Endothelial cell of umbilical vein (primary cell): Measurements from ENCODE around the gene RAD50. TPM values are rescaled to one million over a fixed set of nuclear protein-coding genes. Genes with fewer than 3 reads are reported as not detected.

Source experiments
- BruUV-seq: library from RNA; stranded (reverse); fragments of 400-500 nt; replicated peaks from 2 replicates; lab custom pipeline; 2021; lab: Mats Ljungman, UMichigan
- CTCF ChIA-PET: fragments of 300-600, 350-600 bp; sonication (Branson Sonifier 250); formaldehyde crosslinking; loops from one replicate; lab custom pipeline; 2021; ENCODE audit warnings: antibody characterized with exemption, inconsistent platforms; lab: Charles Lee
- POLR2A ChIA-PET: fragments of 300-600, 350-600 bp; sonication (Branson Sonifier 250); formaldehyde crosslinking; loops from one replicate; lab custom pipeline; 2021; ENCODE audit warnings: antibody characterized with exemption, inconsistent platforms; lab: Charles Lee
- DNase-seq: peaks from one replicate; pipeline ENCODE4 v3.0.0-alpha.2; 2011; ENCODE audit warnings: low read depth, low spot score
- FAIRE-seq: peaks from 2 replicates; lab custom pipeline; 2011; peaks lifted over from hg19 to GRCh38; lab: Jason Lieb, UNC
- H2AFZ ChIP-seq: 2 replicates; pipeline ENCODE4 v1.6.0; 2012; ENCODE audit warnings: low read depth, low read length, control low read depth, inconsistent platforms
- H3K27ac ChIP-seq: 2 replicates; pipeline ENCODE4 v1.5.1; 2011; ENCODE audit warnings: low read depth, mild to moderate bottlenecking, control low read depth, low read length, moderate library complexity; ENCODE audit not compliant: insufficient read depth
- H3K27me3 ChIP-seq, 2 experiments: 2 replicates each; pipeline versions ENCODE4 v1.6.0 to v1.6.1; 2011; ENCODE audit warnings: low read length in 2 of 2, mixed read lengths in 1 of 2; ENCODE audit not compliant: control insufficient read depth in 2 of 2, insufficient read depth in 2 of 2
- H3K36me3 ChIP-seq, 2 experiments: 2 replicates in 1 of 2; 3 replicates in 1 of 2; pipeline ENCODE4 v1.5.1; 2011; ENCODE audit warnings: low read length in 2 of 2, mild to moderate bottlenecking in 1 of 2, moderate library complexity in 1 of 2; ENCODE audit not compliant: control insufficient read depth in 2 of 2, insufficient read depth in 2 of 2; ENCODE audit errors: extremely low read depth in 1 of 2
- H3K4me1 ChIP-seq: 3 replicates; pipeline ENCODE4 v1.5.1; 2011; ENCODE audit warnings: mild to moderate bottlenecking, low read length; ENCODE audit not compliant: control insufficient read depth, insufficient read depth; ENCODE audit errors: extremely low read depth
- H3K4me2 ChIP-seq: 2 replicates; pipeline ENCODE4 v1.6.1; 2011; ENCODE audit warnings: low read length, control low read depth, mixed read lengths; ENCODE audit not compliant: insufficient read depth
- H3K4me3 ChIP-seq, 3 experiments: fragments of 200-600 bp in 1 of 3; sonication (generic), shearing (Covaris generic) in 1 of 3; replicated peaks in 1 of 3; 2 replicates each; pipeline ENCODE4 v1.5.1; 2011 to 2016; ENCODE audit warnings: control low read depth in 3 of 3, low read length in 3 of 3, mild to moderate bottlenecking in 2 of 3, inconsistent platforms in 1 of 3, low read depth in 1 of 3, moderate library complexity in 1 of 3; ENCODE audit not compliant: insufficient read depth in 1 of 3
- H3K79me2 ChIP-seq: 2 replicates; pipeline ENCODE4 v1.6.0; 2012; ENCODE audit warnings: low read length, inconsistent platforms; ENCODE audit not compliant: control insufficient read depth, insufficient read depth
- H3K9ac ChIP-seq: replicated peaks from 2 replicates; pipeline ENCODE3; 2011; ENCODE audit warnings: low read length, control low read depth; ENCODE audit not compliant: insufficient read depth; ENCODE audit errors: extremely low read depth
- H3K9me1 ChIP-seq: replicated peaks from 3 replicates; pipeline ENCODE4 v1.6.0; 2011; ENCODE audit warnings: mild to moderate bottlenecking, low read length; ENCODE audit not compliant: control insufficient read depth, insufficient read depth; ENCODE audit errors: extremely low read depth
- H3K9me3 ChIP-seq: replicated peaks from 2 replicates; pipeline ENCODE4 v1.5.1; 2012; ENCODE audit warnings: low read length, inconsistent platforms; ENCODE audit not compliant: control insufficient read depth, insufficient read depth
- H4K20me1 ChIP-seq: replicated peaks from 2 replicates; pipeline ENCODE3; 2011; ENCODE audit warnings: mild to moderate bottlenecking, low read length; ENCODE audit not compliant: control insufficient read depth, insufficient read depth; ENCODE audit errors: extremely low read depth
- CTCF ChIP-seq, 2 donors: IDR thresholded peaks; 1 replicate in 1 of 2; 2 replicates in 1 of 2; pipeline ENCODE4 v1.5.1; 2011; ENCODE audit warnings: low read length in 2 of 2, mild to moderate bottlenecking in 2 of 2, moderate library complexity in 2 of 2, control low read depth in 1 of 2, inconsistent platforms in 1 of 2, low read depth in 1 of 2; ENCODE audit not compliant: insufficient read depth in 1 of 2; ENCODE audit errors: extremely low read depth in 1 of 2
- EZH2 ChIP-seq: IDR thresholded peaks from 2 replicates; pipeline ENCODE4 v1.6.1; 2012; ENCODE audit warnings: borderline replicate concordance, low read depth, mild to moderate bottlenecking, moderate library complexity, low read length, inconsistent platforms; ENCODE audit not compliant: severe bottlenecking
- FOS ChIP-seq: IDR thresholded peaks from 2 replicates; pipeline ENCODE4 v1.6.1; 2011; ENCODE audit warnings: mild to moderate bottlenecking, low read length, moderate library complexity, borderline replicate concordance; ENCODE audit not compliant: insufficient read depth
- GATA2 ChIP-seq: IDR thresholded peaks from 2 replicates; pipeline ENCODE4 v1.7.0; 2011; ENCODE audit warnings: low read depth, mild to moderate bottlenecking, moderate library complexity, mixed read lengths, low read length; ENCODE audit not compliant: insufficient read length, insufficient read depth
- JUN ChIP-seq: IDR thresholded peaks from 2 replicates; pipeline ENCODE4 v1.6.1; 2011; ENCODE audit warnings: borderline replicate concordance, low read depth; ENCODE audit not compliant: insufficient read length, insufficient read depth
- MAX ChIP-seq: IDR thresholded peaks from 2 replicates; pipeline ENCODE4 v1.6.1; 2011; ENCODE audit not compliant: insufficient read depth, insufficient read length
- MYC ChIP-seq: IDR thresholded peaks from one replicate; pipeline ENCODE4 v1.6.1; 2011; ENCODE audit warnings: mild to moderate bottlenecking, low read depth, low read length
- POLR2A ChIP-seq: IDR thresholded peaks from 2 replicates; pipeline ENCODE4 v1.6.1; 2012; ENCODE audit warnings: low read depth, mild to moderate bottlenecking, control low read depth, low read length
- POLR2AphosphoS5 ChIP-seq: IDR thresholded peaks from 2 replicates; pipeline ENCODE4 v1.6.1; 2012; ENCODE audit warnings: low read depth, mild to moderate bottlenecking, control low read depth, low read length, moderate library complexity; ENCODE audit not compliant: insufficient read depth
- dilution Hi-C: fragments of 300-500 bp; cut with MboI; formaldehyde crosslinking; loops from one replicate; pipeline ENCODE4 v1.15.0; 2019; ENCODE audit warnings: low sequenced_read_pairs; ENCODE audit not compliant: extremely low pct_ligation_motif_present
- intact Hi-C: fragments of 100-400 bp; cut with micrococcal nuclease; formaldehyde crosslinking; loops from one replicate; pipeline ENCODE4 v1.10.0; 2022
- polyA plus RNA-seq, 4 experiments: library from polyadenylated mRNA; depleted of rRNA in 3 of 4; stranded (reverse) in 3 of 4; unstranded in 1 of 4; fragments of >200 nt; gene quantifications; 2 replicates each; pipeline versions ENCODE4 v1.2.1 to v1.2.3, GENCODE V29; 2011 to 2012; ENCODE audit warnings: missing spikeins in 1 of 4
- total RNA-seq: library from RNA; stranded (reverse); gene quantifications from 2 replicates; pipeline ENCODE4 v1.2.3, GENCODE V29; 2021

The RAD50 gene
- total and polyA plus RNA-seq, 2 donors (not counting 3 experiments of a cell fraction or from before 2014, with no cell fraction given), result 6.1 to 20.4 TPM

- Histone ChIP-seq H3K4me1 (peaks cover 7% of the 10 kb centered on the region), H3K4me3 (no peak overlapping the region), H3K9me3 (no peaks in the 10 kb centered on the region), H3K9ac (no peak overlapping the region), H2AFZ (no peak overlapping the region), H3K36me3 (no peaks in the 10 kb centered on the region), H3K4me2 (no peak overlapping the region), H3K27me3 (no peaks in the 10 kb centered on the region), H3K27ac (no peak overlapping the region), H3K9me1 (no peaks in the 10 kb centered on the region), H3K79me2 (no peaks in the 10 kb centered on the region), H4K20me1 (no peaks in the 10 kb centered on the region)
- DNase-seq, result no peak
- dilution Hi-C loops, result no loop called here
- FAIRE-seq, result no peak
- intact Hi-C loops, result loop anchor here (10.0 kb wide), 1 partner anchor 243 kb away; no protein-coding TSS in a partner anchor
- no peak for TF ChIP-seq MYC
- TF ChIP-seq GATA2, result no peak
- TF ChIP-seq EZH2, result no peak
- TF ChIP-seq JUN, result no peak
- TF ChIP-seq POLR2AphosphoS5, result no peak
- TF ChIP-seq FOS, result no peak
- no peak for TF ChIP-seq MAX
- no peak for TF ChIP-seq POLR2A
- TF ChIP-seq CTCF (IDR thresholded peaks at IDR 0.05; ENCODE audit: extremely low read depth in 1 of 2, insufficient read depth in 1 of 2, low read depth in 1 of 2, low read length in 2 of 2), result no peak
- ChIA-PET CTCF (no interaction called here), POLR2A (no interaction called here)
- BruUV-seq, result no TSS peak
Measured at GRCh38 chr5:132627470-132627869, 70.7 kb downstream of the RAD50 start.
